HEK293 (cell line): ENCODE measurements around the gene PIP4K2A.

ENCODE experiments used
- RBAK ChIP-seq: fragments of 450-650 bp; formaldehyde crosslinking; IDR thresholded peaks from 2 replicates; pipeline ENCODE4 v1.5.1; 2016; ENCODE audit warnings: missing biosample characterization, missing genetic modification characterization
- YY1 ChIP-seq: fragments of 450-650 bp; formaldehyde crosslinking; IDR thresholded peaks from 2 replicates; pipeline ENCODE4 v1.5.1; 2018; ENCODE audit warnings: missing biosample characterization, missing genetic modification characterization
- ZNF133 ChIP-seq: fragments of 450-650 bp; formaldehyde crosslinking; IDR thresholded peaks from 2 replicates; pipeline ENCODE4 v1.5.1; 2016; ENCODE audit warnings: missing biosample characterization, missing genetic modification characterization
- ZNF302 ChIP-seq: fragments of 450-650 bp; formaldehyde crosslinking; IDR thresholded peaks from 2 replicates; pipeline ENCODE4 v1.5.1; 2016; ENCODE audit warnings: missing biosample characterization, missing genetic modification characterization, low read depth
- TF ChIP-seq, protein P1 (sequence below): fragments of 450-650 bp; formaldehyde crosslinking; IDR thresholded peaks from 2 replicates; pipeline ENCODE4 v1.5.1; 2016; ENCODE audit warnings: missing biosample characterization, missing genetic modification characterization
- TF ChIP-seq, protein P2 (sequence below): fragments of 450-650 bp; formaldehyde crosslinking; IDR thresholded peaks from 2 replicates; pipeline ENCODE4 v1.5.1; 2016; ENCODE audit warnings: missing biosample characterization, missing genetic modification characterization

DNA sequence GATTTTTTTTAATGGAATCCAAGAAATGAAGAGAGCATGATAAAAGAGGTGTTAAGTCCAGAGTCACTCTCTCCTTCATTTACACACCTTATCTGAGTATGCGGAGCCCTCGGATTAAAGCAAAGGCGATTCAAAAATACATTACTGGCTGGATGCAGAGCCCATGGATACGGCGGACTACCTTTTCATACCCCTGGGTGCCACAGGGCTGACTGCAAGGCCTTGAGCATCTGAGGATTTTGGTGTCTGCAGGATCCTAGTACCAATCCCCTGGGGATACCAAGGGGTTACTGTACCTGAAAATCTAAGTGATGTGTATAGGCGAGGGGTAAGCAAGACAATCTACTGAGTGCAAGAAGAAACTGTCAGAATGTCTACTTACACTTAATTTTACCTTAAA lies 20.5 kb downstream of the PIP4K2A start:
- no peak for TF ChIP-seq YY1 (tag by site-specific recombination)
- TF ChIP-seq, protein P1, sequence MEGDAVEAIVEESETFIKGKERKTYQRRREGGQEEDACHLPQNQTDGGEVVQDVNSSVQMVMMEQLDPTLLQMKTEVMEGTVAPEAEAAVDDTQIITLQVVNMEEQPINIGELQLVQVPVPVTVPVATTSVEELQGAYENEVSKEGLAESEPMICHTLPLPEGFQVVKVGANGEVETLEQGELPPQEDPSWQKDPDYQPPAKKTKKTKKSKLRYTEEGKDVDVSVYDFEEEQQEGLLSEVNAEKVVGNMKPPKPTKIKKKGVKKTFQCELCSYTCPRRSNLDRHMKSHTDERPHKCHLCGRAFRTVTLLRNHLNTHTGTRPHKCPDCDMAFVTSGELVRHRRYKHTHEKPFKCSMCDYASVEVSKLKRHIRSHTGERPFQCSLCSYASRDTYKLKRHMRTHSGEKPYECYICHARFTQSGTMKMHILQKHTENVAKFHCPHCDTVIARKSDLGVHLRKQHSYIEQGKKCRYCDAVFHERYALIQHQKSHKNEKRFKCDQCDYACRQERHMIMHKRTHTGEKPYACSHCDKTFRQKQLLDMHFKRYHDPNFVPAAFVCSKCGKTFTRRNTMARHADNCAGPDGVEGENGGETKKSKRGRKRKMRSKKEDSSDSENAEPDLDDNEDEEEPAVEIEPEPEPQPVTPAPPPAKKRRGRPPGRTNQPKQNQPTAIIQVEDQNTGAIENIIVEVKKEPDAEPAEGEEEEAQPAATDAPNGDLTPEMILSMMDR (tag by site-specific recombination) = no peak
- TF ChIP-seq, protein P2, sequence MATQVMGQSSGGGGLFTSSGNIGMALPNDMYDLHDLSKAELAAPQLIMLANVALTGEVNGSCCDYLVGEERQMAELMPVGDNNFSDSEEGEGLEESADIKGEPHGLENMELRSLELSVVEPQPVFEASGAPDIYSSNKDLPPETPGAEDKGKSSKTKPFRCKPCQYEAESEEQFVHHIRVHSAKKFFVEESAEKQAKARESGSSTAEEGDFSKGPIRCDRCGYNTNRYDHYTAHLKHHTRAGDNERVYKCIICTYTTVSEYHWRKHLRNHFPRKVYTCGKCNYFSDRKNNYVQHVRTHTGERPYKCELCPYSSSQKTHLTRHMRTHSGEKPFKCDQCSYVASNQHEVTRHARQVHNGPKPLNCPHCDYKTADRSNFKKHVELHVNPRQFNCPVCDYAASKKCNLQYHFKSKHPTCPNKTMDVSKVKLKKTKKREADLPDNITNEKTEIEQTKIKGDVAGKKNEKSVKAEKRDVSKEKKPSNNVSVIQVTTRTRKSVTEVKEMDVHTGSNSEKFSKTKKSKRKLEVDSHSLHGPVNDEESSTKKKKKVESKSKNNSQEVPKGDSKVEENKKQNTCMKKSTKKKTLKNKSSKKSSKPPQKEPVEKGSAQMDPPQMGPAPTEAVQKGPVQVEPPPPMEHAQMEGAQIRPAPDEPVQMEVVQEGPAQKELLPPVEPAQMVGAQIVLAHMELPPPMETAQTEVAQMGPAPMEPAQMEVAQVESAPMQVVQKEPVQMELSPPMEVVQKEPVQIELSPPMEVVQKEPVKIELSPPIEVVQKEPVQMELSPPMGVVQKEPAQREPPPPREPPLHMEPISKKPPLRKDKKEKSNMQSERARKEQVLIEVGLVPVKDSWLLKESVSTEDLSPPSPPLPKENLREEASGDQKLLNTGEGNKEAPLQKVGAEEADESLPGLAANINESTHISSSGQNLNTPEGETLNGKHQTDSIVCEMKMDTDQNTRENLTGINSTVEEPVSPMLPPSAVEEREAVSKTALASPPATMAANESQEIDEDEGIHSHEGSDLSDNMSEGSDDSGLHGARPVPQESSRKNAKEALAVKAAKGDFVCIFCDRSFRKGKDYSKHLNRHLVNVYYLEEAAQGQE (tag by site-specific recombination) = no peak
- TF ChIP-seq ZNF133 = no peak
- TF ChIP-seq ZNF302 (tag by site-specific recombination) = no peak
- no peak for TF ChIP-seq RBAK (tag by site-specific recombination)
